Gastrocnemius medialis (tissue), 4 donors: Measurements from ENCODE around the gene SSNA1. TPM values are rescaled to one million over a fixed set of nuclear protein-coding genes. Genes with fewer than 3 reads are reported as not detected.

Experiments
- ATAC-seq, 2 donors: fragments of 150-250 bp; one replicate each; pipeline ENCODE4 v1.9.1; 2016
- DNase-seq, 2 donors: peaks; one replicate each; pipeline ENCODE4 v3.0.0-alpha.2; 2019
- H3K27ac ChIP-seq, 4 donors: fragments of 200-600 bp; sonication (generic); 1 replicate in 1 of 4; 2 replicates in 3 of 4; pipeline ENCODE4 v1.5.1; 2016 to 2018; ENCODE audit warnings: mild to moderate bottlenecking in 2 of 4, moderate library complexity in 1 of 4
- H3K27me3 ChIP-seq, 3 donors: fragments of 200-600 bp; sonication (generic) in 2 of 3; 1 replicate in 1 of 3; 2 replicates in 2 of 3; pipeline versions ENCODE4 v1.5.1 to v1.6.0; 2016 to 2019; ENCODE audit warnings: mild to moderate bottlenecking in 1 of 3, moderate library complexity in 1 of 3
- H3K36me3 ChIP-seq, 2 donors: fragments of 200-600 bp; sonication (generic) in 1 of 2; one replicate each; pipeline ENCODE4 v1.5.1; 2017 to 2018
- H3K4me1 ChIP-seq, 2 donors: fragments of 200-600 bp; sonication (generic) in 1 of 2; one replicate each; pipeline ENCODE4 v1.5.1; 2016 to 2017; ENCODE audit warnings: mild to moderate bottlenecking in 2 of 2
- H3K4me3 ChIP-seq, 4 donors: fragments of 200-600 bp; sonication (generic) in 3 of 4; 1 replicate in 1 of 4; 2 replicates in 3 of 4; pipeline ENCODE4 v1.5.1; 2016 to 2019; ENCODE audit warnings: mild to moderate bottlenecking in 2 of 4
- H3K9me3 ChIP-seq, 3 donors: fragments of 200-600 bp; sonication (generic) in 2 of 3; 1 replicate in 1 of 3; 2 replicates in 2 of 3; pipeline ENCODE4 v1.5.1; 2016 to 2019
- POLR2A ChIP-seq, 2 donors: fragments of 450-650 bp; IDR thresholded peaks; one replicate each; pipeline ENCODE4 v1.6.1; 2017; ENCODE audit warnings: antibody characterized with exemption in 2 of 2, mild to moderate bottlenecking in 2 of 2, moderate library complexity in 2 of 2
- in situ Hi-C, 4 donors: fragments of 200-750 bp; cut with MboI; loops; one replicate each; pipeline versions ENCODE4 v1.15.0 to v1.8.0; 2017; ENCODE audit warnings: low sequenced_read_pairs in 4 of 4
- intact Hi-C: fragments of 100-400 bp; cut with DNase I; formaldehyde crosslinking; loops from one replicate; pipeline ENCODE4 v1.15.1; 2023; ENCODE audit warnings: low total_unique reads
- total RNA-seq, 4 donors: library from RNA; depleted of rRNA; stranded (reverse); fragments of >200 nt; gene quantifications; one replicate each; pipeline versions ENCODE4 v1.1.0 to v1.2.3, GENCODE V29; 2016
- TF ChIP-seq, protein P1 (sequence below), 5 experiments: fragments of 450-650 bp in 3 of 5; fragments of 200-600 bp in 2 of 5; sonication (generic) in 2 of 5; IDR thresholded peaks in 4 of 5; conservative IDR thresholded peaks in 1 of 5; 1 replicate in 4 of 5; 2 replicates in 1 of 5; pipeline ENCODE4 v1.5.1; 2016 to 2019; ENCODE audit warnings: antibody characterized with exemption in 5 of 5, mild to moderate bottlenecking in 3 of 5, moderate library complexity in 3 of 5

The SSNA1 gene
- total RNA-seq, 4 donors from 2014 or later, result 73.3 to 164 (median 94.4) TPM

DNA sequence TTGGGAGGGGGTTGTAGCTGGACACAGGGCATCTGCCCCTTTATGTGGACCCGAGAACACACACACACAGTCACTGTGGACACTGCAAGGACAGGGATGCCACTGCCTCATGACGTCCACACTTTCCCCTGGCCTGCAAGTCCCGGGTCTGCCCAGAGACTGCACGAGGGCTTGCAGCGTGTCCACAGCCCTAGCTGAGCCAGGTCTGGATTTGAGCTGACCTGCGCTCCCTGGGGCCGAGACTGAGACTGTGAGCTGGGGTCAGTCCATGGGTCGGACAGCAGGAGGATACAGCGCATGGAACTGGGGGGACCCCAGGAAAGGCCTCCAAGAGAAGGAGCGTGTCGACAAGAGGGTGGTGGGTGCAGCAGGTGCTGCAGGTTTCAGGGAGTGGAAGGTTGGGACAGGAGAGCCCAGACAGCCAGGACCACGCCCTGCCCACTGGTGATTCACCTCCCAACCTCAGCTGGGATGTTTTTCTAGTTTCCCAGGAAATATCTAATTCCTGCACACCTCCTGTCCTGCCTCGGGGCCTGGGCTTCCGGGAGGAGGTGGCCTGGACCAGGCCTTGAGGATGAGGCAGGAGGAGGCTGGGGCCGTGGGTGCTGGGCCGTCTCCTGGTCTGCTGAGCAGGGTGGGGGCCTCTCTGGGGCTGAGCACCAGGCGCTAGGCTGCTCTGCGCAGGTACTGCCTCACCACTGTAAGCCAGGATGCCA, 38.0 kb downstream of the SSNA1 start:
- peaks cover 28 to 36% (median 31%) of the 10 kb centered on the region in 3 donors for H3K27me3 ChIP-seq
- H3K9me3 ChIP-seq, result no peaks in the 10 kb centered on the region
- H3K4me1 ChIP-seq, result peaks cover 8 to 17% of the 10 kb centered on the region in 2 donors
- DNase-seq (no peak), ATAC-seq (no peak)
- intact Hi-C loops, result loop anchor here (2.0 kb wide), 1 partner anchor 108 kb away; no protein-coding TSS in a partner anchor
- H3K27ac ChIP-seq, result no peak overlapping the region
- no peaks in the 10 kb centered on the region for H3K36me3 ChIP-seq
- TF ChIP-seq, protein P1, sequence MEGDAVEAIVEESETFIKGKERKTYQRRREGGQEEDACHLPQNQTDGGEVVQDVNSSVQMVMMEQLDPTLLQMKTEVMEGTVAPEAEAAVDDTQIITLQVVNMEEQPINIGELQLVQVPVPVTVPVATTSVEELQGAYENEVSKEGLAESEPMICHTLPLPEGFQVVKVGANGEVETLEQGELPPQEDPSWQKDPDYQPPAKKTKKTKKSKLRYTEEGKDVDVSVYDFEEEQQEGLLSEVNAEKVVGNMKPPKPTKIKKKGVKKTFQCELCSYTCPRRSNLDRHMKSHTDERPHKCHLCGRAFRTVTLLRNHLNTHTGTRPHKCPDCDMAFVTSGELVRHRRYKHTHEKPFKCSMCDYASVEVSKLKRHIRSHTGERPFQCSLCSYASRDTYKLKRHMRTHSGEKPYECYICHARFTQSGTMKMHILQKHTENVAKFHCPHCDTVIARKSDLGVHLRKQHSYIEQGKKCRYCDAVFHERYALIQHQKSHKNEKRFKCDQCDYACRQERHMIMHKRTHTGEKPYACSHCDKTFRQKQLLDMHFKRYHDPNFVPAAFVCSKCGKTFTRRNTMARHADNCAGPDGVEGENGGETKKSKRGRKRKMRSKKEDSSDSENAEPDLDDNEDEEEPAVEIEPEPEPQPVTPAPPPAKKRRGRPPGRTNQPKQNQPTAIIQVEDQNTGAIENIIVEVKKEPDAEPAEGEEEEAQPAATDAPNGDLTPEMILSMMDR (IDR thresholded peaks at IDR 0.05 in 4 of 5, conservative IDR thresholded peaks at IDR 0.05 in 1 of 5), result no peak
- TF ChIP-seq POLR2A (IDR thresholded peaks at IDR 0.05), result no peak
- in situ Hi-C loops, result loop anchor here in 1 of 4 donors (10.0 kb wide), 1 partner anchor 102 kb away; no protein-coding TSS in a partner anchor
- H3K4me3 ChIP-seq, result no peak overlapping the region

DNA sequence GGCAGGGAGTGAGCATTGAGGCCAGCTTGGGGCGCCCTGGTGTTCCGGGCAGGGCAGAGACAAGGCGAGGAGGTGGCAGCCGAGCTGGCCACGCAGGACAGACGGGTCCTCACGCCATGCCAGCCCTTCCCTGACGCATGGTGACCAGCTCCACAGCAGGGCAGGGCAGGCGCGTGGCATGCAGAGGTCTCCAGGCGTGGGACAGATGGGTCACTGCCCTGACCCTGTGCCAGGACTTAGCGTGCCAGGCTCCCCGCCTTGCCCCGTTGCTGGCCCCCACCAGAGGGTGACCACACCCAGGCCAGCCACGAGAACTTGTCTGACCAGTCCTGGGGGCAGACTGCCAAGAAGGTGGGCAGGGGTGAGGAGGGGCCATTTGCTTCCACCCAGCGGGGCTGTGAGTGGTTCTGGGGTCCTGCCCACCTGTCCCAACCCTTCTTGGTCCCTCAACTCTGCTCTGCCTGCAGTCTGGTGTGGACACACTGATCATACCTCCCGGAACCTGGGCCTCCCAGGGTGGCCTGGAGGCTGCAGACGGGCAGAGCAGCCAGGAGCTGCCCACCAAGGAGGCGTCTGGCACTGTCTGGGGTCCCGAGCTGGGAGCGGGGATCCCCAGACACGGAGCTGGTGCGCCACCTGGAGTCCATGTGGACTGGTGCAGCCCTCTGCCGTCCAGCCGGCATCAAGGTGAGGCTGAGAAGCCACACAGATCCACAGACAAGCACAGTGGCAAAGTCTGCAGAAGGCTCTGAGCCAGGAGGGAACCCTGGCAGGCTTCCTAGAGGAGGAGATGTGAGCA, 38.8 kb downstream of the SSNA1 start, which contains the start of gene RNF224:
TSS of gene RNF224 (plus strand) at position 449 of the 799 bp plus-strand sequence. CDS start 834 bp downstream, outside the sequence.
- in situ Hi-C loops, result loop anchor here in 1 of 4 donors (10.0 kb wide), 1 partner anchor 102 kb away; no protein-coding TSS in a partner anchor
- Histone ChIP-seq H3K27ac (no peak within 1 kb of the TSS), H3K9me3 (no peaks in the 10 kb centered on the region), H3K27me3 (peaks cover 28 to 36% (median 31%) of the 10 kb centered on the region in 3 donors), H3K4me1 (peaks cover 8 to 14% of the 10 kb centered on the region in 2 donors), H3K36me3 (no peaks in the 10 kb centered on the region), H3K4me3 (no peak within 1 kb of the TSS)
- no peak for TF ChIP-seq POLR2A (IDR thresholded peaks at IDR 0.05)
- TF ChIP-seq, protein P1 (IDR thresholded peaks at IDR 0.05 in 4 of 5, conservative IDR thresholded peaks at IDR 0.05 in 1 of 5), result peak; percentile 77 to 92 (median 85)
- peak; percentile 33 to 59 for DNase-seq
- intact Hi-C loops, result loop anchor here (2.0 kb wide), 1 partner anchor 108 kb away; no protein-coding TSS in a partner anchor
- ATAC-seq, result no peak

- no peak for TF ChIP-seq POLR2A (IDR thresholded peaks at IDR 0.05)
- TF ChIP-seq, protein P1 (IDR thresholded peaks at IDR 0.05 in 4 of 5, conservative IDR thresholded peaks at IDR 0.05 in 1 of 5), result no peak
Observed at GRCh38 chr9:137227853-137228505, 39.5 kb downstream of the SSNA1 start.

DNA sequence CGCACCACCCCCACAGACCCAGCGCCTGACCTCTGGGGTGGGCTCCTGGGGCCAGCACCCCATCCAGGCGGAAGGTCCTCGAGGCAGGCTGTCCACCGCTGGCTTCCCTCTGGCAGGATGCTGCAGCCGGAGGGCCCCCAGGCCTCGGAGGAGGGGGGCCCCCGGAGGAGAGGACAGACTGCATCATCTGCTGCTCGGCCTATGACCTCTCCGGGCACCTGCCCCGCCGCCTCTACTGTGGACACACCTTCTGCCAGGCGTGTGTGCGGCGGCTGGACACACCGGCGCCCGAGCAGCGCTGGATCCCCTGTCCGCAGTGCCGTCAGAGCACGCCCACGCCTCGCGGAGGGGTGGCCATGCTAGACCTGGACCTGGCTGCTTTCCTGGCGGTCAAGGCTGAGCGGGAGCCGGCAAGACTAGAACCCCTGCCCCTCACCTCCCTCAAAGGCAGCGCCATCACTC, 40.1 kb downstream of the SSNA1 start:
- ATAC-seq (no peak), DNase-seq (no peak)
- intact Hi-C loops (no loop called here), in situ Hi-C loops (loop anchor here in 1 of 4 donors (10.0 kb wide), 1 partner anchor 104 kb away; no protein-coding TSS in a partner anchor)
- H3K9me3 ChIP-seq, result no peaks in the 10 kb centered on the region
- H3K4me3 ChIP-seq, result no peak overlapping the region
- peaks cover 28 to 42% (median 31%) of the 10 kb centered on the region in 3 donors for H3K27me3 ChIP-seq
- TF ChIP-seq POLR2A (IDR thresholded peaks at IDR 0.05), result no peak
- TF ChIP-seq, protein P1 (IDR thresholded peaks at IDR 0.05 in 4 of 5, conservative IDR thresholded peaks at IDR 0.05 in 1 of 5), result no peak
- no peak overlapping the region for H3K27ac ChIP-seq
- H3K36me3 ChIP-seq, result no peaks in the 10 kb centered on the region
- H3K4me1 ChIP-seq, result peaks cover 7 to 8% of the 10 kb centered on the region in 2 donors

More at GRCh38 chr9:137227853-137228505, 39.5 kb downstream of the SSNA1 start:
- Histone ChIP-seq H3K4me1 (peaks cover 7 to 8% of the 10 kb centered on the region in 2 donors), H3K27me3 (peaks cover 28 to 37% (median 31%) of the 10 kb centered on the region in 3 donors), H3K9me3 (no peaks in the 10 kb centered on the region), H3K36me3 (no peaks in the 10 kb centered on the region), H3K4me3 (no peak overlapping the region), H3K27ac (no peak overlapping the region)
- ATAC-seq (no peak), DNase-seq (no peak)
- in situ Hi-C loops, result loop anchor here in 1 of 4 donors (10.0 kb wide), 1 partner anchor 103 kb away; no protein-coding TSS in a partner anchor
- intact Hi-C loops, result loop anchor here (2.0 kb wide), 1 partner anchor 109 kb away; no protein-coding TSS in a partner anchor
